Measurements from ENCODE around the gene EXOC3L2. TPM values are rescaled to one million over a fixed set of nuclear protein-coding genes. Genes with fewer than 3 reads are reported as not detected.

EXOC3L2 gene
- total RNA-seq, 1 experiment from 2014 or later: 0.08 TPM

DNA sequence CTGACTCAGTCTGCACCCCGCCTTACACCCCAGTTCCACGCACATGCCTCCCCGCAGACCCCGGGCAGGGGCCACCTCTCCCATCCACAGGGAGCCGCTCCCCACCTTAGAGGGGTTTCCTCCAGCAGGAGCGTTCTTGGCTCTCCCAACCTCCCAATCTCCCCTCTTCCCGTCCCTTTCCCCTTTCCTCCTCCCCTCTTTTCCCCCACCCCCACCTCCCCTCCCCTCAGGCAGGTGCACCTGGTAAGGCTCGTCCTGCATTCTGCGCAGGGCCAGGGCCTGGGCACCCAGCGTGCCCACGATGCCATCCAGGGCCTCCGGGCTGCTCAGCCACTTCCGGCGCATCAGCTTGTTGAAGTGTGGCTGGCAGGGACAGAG, 27.3 kb downstream of the EXOC3L2 start:
- CTCF ChIA-PET: no interaction called here
- DNase-seq (ENCODE audit: low read depth, low spot score): no peak
- TF ChIP-seq, protein P1, sequence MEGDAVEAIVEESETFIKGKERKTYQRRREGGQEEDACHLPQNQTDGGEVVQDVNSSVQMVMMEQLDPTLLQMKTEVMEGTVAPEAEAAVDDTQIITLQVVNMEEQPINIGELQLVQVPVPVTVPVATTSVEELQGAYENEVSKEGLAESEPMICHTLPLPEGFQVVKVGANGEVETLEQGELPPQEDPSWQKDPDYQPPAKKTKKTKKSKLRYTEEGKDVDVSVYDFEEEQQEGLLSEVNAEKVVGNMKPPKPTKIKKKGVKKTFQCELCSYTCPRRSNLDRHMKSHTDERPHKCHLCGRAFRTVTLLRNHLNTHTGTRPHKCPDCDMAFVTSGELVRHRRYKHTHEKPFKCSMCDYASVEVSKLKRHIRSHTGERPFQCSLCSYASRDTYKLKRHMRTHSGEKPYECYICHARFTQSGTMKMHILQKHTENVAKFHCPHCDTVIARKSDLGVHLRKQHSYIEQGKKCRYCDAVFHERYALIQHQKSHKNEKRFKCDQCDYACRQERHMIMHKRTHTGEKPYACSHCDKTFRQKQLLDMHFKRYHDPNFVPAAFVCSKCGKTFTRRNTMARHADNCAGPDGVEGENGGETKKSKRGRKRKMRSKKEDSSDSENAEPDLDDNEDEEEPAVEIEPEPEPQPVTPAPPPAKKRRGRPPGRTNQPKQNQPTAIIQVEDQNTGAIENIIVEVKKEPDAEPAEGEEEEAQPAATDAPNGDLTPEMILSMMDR (IDR thresholded peaks at IDR 0.05): no peak
- no peak for TF ChIP-seq SIN3A (IDR thresholded peaks at IDR 0.05; ENCODE audit: borderline replicate concordance, insufficient read depth, low read depth, low read length)
- no peak for TF ChIP-seq TCF7L2 (IDR thresholded peaks at IDR 0.05; ENCODE audit: low read depth, low read length)
- TF ChIP-seq POLR2AphosphoS5 (IDR thresholded peaks at IDR 0.05; ENCODE audit: low read depth, low read length): no peak
- TF ChIP-seq, protein P2, sequence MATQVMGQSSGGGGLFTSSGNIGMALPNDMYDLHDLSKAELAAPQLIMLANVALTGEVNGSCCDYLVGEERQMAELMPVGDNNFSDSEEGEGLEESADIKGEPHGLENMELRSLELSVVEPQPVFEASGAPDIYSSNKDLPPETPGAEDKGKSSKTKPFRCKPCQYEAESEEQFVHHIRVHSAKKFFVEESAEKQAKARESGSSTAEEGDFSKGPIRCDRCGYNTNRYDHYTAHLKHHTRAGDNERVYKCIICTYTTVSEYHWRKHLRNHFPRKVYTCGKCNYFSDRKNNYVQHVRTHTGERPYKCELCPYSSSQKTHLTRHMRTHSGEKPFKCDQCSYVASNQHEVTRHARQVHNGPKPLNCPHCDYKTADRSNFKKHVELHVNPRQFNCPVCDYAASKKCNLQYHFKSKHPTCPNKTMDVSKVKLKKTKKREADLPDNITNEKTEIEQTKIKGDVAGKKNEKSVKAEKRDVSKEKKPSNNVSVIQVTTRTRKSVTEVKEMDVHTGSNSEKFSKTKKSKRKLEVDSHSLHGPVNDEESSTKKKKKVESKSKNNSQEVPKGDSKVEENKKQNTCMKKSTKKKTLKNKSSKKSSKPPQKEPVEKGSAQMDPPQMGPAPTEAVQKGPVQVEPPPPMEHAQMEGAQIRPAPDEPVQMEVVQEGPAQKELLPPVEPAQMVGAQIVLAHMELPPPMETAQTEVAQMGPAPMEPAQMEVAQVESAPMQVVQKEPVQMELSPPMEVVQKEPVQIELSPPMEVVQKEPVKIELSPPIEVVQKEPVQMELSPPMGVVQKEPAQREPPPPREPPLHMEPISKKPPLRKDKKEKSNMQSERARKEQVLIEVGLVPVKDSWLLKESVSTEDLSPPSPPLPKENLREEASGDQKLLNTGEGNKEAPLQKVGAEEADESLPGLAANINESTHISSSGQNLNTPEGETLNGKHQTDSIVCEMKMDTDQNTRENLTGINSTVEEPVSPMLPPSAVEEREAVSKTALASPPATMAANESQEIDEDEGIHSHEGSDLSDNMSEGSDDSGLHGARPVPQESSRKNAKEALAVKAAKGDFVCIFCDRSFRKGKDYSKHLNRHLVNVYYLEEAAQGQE (IDR thresholded peaks at IDR 0.05; ENCODE audit: insufficient read depth in 1 of 2, low read depth in 2 of 2, low read length in 1 of 2): no peak
- intact Hi-C loops (cut with micrococcal nuclease; ENCODE audit: unreplicated experiment): no loop called here
- in situ Hi-C loops (cut with HindIII; ENCODE audit: low pct_unique_long_range_greater_than_20kb, low sequenced_read_pairs): no loop called here
- Histone ChIP-seq H3K27ac (ENCODE audit: low read length) (no peak overlapping the region), H3K4me1 (ENCODE audit: control insufficient read depth, insufficient read depth, low read length) (no peaks in the 10 kb centered on the region), H3K36me3 (ENCODE audit: control insufficient read depth, insufficient read depth, low read length) (no peaks in the 10 kb centered on the region), H3K4me3 (ENCODE audit: low read depth in 2 of 2, low read length in 2 of 2) (no peak overlapping the region), H3K27me3 (ENCODE audit: control insufficient read depth, insufficient read depth, low read length) (no peaks in the 10 kb centered on the region), H3K9me3 (ENCODE audit: control insufficient read depth, insufficient read depth, low read depth, low read length) (no peaks in the 10 kb centered on the region)
- no peak for ATAC-seq
- POLR2A ChIA-PET: interaction anchor here (0.6 kb wide), 1 partner anchor 187 kb away, joined by 3 read pairs; no protein-coding TSS in a partner anchor
- BruUV-seq (replicated peaks): no TSS peak

DNA sequence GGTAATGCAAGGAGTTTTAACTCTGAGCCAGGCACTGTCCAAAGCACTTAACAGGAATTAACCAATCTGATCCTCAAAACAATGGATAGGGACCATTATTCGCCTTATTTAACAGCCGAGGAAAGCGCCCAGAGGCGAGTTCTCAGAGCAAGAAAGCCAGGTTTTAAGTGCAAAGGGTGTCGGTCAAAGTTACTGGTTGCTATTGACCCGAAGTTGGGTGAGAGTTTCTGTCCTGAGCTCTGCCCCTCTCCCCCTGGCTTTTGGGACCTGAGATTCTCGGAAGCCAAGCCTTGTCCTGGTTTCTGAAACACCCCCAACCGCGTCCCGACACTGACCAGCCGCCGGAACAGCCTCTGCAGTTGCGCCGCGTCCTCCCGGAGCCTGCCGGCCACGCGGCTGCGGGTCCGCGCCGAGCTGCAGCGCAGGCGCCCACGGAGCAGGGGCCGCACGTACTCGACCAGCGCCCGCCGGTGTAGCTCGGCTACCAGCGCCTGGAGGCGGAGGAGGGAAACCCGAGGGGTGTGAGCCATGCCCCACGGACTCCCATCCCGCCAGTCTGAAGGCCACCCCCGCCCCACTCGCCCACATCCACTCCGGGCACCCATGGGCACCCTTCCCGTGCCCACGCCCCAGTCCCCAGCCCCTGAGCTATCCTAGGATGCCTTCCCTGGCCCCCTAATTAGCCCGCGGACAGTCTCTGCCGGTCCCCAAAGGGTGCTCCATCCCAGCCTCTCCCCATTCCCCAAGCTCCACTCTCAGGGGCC, 27.8 kb downstream of the EXOC3L2 start:
- Histone ChIP-seq H3K4me3 (ENCODE audit: low read depth in 2 of 2, low read length in 2 of 2) (no peak overlapping the region), H3K4me1 (ENCODE audit: control insufficient read depth, insufficient read depth, low read length) (no peaks in the 10 kb centered on the region), H3K27me3 (ENCODE audit: control insufficient read depth, insufficient read depth, low read length) (no peaks in the 10 kb centered on the region), H3K36me3 (ENCODE audit: control insufficient read depth, insufficient read depth, low read length) (no peaks in the 10 kb centered on the region), H3K9me3 (ENCODE audit: control insufficient read depth, insufficient read depth, low read depth, low read length) (no peaks in the 10 kb centered on the region), H3K27ac (ENCODE audit: low read length) (no peak overlapping the region)
- intact Hi-C loops (cut with micrococcal nuclease; ENCODE audit: unreplicated experiment): no loop called here
- no peak for ATAC-seq
- no TSS peak for BruUV-seq (replicated peaks)
- no peak for DNase-seq (ENCODE audit: low read depth, low spot score)
- in situ Hi-C loops (cut with HindIII; ENCODE audit: low pct_unique_long_range_greater_than_20kb, low sequenced_read_pairs): no loop called here
- POLR2A ChIA-PET: interaction anchor here (0.6 kb wide), 1 partner anchor 186 kb away, joined by 3 read pairs; no protein-coding TSS in a partner anchor
- TF ChIP-seq POLR2AphosphoS5 (IDR thresholded peaks at IDR 0.05; ENCODE audit: low read depth, low read length) (no peak), TCF7L2 (IDR thresholded peaks at IDR 0.05; ENCODE audit: low read depth, low read length) (no peak), SIN3A (IDR thresholded peaks at IDR 0.05; ENCODE audit: borderline replicate concordance, insufficient read depth, low read depth, low read length) (no peak)
- TF ChIP-seq, protein P1 (IDR thresholded peaks at IDR 0.05): no peak
- TF ChIP-seq, protein P2 (IDR thresholded peaks at IDR 0.05; ENCODE audit: insufficient read depth in 1 of 2, low read depth in 2 of 2, low read length in 1 of 2): no peak
- CTCF ChIA-PET: interaction anchor here (0.6 kb wide), 1 partner anchor 13 kb away, joined by 6 read pairs; no protein-coding TSS in a partner anchor

Data from Panc1 (cell line).